ENCODE data around the gene TBC1D3B. TPM values are rescaled to one million over a fixed set of nuclear protein-coding genes. Genes with fewer than 3 reads are reported as not detected.
"Not testable (repeated sequence)": the region's sequence is repeated elsewhere in the genome, so short reads cannot be mapped to it uniquely, and the experiment has no call there.

Gene TBC1D3B
- total RNA-seq, 2 donors from 2014 or later, result not detected

DNA sequence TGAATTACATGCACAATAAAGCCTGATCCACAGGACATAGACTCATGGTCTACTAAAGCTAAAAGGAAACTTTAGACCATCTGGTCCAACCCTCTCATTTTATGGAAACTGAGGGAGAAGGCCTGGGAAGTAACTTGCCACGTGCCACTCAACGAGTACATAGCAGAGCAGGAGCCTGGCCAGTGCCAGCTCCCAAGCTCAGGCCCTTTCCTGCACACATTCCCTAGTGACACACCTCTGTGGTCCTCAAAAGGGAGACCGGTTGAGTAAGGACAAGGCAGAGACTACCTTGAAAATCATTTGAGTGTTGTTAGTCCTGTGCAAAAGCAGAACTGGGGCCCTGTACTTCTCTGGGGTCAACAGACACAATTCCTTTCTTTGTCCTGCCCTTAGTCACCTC, 37.3 kb upstream of the TBC1D3B start:
- Histone ChIP-seq H3K4me3 (no peak overlapping the region), H3K36me3 (replicated peaks in 1 of 2; ENCODE audit: insufficient read depth in 1 of 2, low read depth in 2 of 2) (no peaks in the 10 kb centered on the region), H3K9me3 (no peaks in the 10 kb centered on the region), H3K27me3 (no peaks in the 10 kb centered on the region), H3K27ac (no peak overlapping the region), H3K4me1 (no peaks in the 10 kb centered on the region)
- intact Hi-C loops (cut with DNase I), result no loop called here
- WGBS, 2 donors, result 43 to 57% methylated on average over 3 of the region's 3 CpGs
- TF ChIP-seq, protein P1, sequence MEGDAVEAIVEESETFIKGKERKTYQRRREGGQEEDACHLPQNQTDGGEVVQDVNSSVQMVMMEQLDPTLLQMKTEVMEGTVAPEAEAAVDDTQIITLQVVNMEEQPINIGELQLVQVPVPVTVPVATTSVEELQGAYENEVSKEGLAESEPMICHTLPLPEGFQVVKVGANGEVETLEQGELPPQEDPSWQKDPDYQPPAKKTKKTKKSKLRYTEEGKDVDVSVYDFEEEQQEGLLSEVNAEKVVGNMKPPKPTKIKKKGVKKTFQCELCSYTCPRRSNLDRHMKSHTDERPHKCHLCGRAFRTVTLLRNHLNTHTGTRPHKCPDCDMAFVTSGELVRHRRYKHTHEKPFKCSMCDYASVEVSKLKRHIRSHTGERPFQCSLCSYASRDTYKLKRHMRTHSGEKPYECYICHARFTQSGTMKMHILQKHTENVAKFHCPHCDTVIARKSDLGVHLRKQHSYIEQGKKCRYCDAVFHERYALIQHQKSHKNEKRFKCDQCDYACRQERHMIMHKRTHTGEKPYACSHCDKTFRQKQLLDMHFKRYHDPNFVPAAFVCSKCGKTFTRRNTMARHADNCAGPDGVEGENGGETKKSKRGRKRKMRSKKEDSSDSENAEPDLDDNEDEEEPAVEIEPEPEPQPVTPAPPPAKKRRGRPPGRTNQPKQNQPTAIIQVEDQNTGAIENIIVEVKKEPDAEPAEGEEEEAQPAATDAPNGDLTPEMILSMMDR (IDR thresholded peaks at IDR 0.05), result no peak
- no peak for TF ChIP-seq POLR2A (IDR thresholded peaks at IDR 0.05)
- DNase-seq (no peak), ATAC-seq (no peak)

DNA sequence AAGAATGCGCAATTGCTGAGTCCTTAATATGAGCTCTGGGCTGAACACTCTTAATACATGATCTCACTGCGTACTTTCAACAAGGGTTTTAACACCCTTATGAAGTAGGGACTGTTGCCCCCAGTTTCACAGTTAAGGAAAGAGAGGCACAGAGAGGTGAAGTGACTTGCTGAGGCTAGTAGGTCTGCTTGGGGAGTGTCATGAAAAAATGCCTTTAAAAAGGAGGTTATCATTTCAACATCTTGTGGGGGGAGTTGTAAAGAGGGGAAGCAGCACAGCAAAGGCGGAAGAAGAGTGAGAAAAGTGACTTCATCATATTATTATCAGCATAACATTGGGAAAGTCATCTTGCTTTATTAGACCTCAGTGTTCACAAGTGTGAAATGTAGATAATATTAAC, 36.5 kb upstream of the TBC1D3B start:
- intact Hi-C loops (cut with DNase I), result no loop called here
- H3K9me3 ChIP-seq, result no peaks in the 10 kb centered on the region
- TF ChIP-seq POLR2A (IDR thresholded peaks at IDR 0.05), result no peak
- TF ChIP-seq, protein P1 (IDR thresholded peaks at IDR 0.05), result no peak
- no peaks in the 10 kb centered on the region for H3K4me1 ChIP-seq
- DNase-seq (no peak), ATAC-seq (no peak)
- H3K27ac ChIP-seq, result no peak overlapping the region
- H3K27me3 ChIP-seq, result no peaks in the 10 kb centered on the region
- no peak overlapping the region for H3K4me3 ChIP-seq
- H3K36me3 ChIP-seq (replicated peaks in 1 of 2; ENCODE audit: insufficient read depth in 1 of 2, low read depth in 2 of 2), result no peaks in the 10 kb centered on the region
- 74 to 77% methylated on average over 3 of the region's 3 CpGs for WGBS, 2 donors

DNA sequence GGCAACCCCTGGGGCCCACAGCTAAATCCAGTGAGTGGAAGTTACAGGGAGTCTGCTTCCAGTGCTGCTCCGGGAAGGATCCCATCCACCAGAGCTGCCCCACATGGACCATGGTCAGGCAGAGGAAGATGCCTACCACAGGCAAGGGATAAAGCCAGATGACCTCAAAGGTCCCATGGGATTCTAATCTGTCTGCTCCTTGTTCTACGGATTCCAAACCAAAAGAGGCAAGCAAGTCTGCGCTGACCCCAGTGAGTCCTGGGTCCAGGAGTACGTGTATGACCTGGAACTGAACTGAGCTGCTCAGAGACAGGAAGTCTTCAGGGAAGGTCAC, 35.8 kb upstream of the TBC1D3B start:
- Histone ChIP-seq H3K36me3 (replicated peaks in 1 of 2; ENCODE audit: insufficient read depth in 1 of 2, low read depth in 2 of 2) (no peaks in the 10 kb centered on the region), H3K4me3 (no peak overlapping the region), H3K9me3 (no peaks in the 10 kb centered on the region), H3K27me3 (no peaks in the 10 kb centered on the region), H3K4me1 (no peaks in the 10 kb centered on the region), H3K27ac (no peak overlapping the region)
- DNase-seq (no peak), ATAC-seq (no peak)
- intact Hi-C loops (cut with DNase I), result no loop called here
- TF ChIP-seq POLR2A (IDR thresholded peaks at IDR 0.05), result no peak
- TF ChIP-seq, protein P1 (IDR thresholded peaks at IDR 0.05), result no peak
- WGBS, 2 donors, result 22 to 44% methylated on average over 4 of the region's 4 CpGs

DNA sequence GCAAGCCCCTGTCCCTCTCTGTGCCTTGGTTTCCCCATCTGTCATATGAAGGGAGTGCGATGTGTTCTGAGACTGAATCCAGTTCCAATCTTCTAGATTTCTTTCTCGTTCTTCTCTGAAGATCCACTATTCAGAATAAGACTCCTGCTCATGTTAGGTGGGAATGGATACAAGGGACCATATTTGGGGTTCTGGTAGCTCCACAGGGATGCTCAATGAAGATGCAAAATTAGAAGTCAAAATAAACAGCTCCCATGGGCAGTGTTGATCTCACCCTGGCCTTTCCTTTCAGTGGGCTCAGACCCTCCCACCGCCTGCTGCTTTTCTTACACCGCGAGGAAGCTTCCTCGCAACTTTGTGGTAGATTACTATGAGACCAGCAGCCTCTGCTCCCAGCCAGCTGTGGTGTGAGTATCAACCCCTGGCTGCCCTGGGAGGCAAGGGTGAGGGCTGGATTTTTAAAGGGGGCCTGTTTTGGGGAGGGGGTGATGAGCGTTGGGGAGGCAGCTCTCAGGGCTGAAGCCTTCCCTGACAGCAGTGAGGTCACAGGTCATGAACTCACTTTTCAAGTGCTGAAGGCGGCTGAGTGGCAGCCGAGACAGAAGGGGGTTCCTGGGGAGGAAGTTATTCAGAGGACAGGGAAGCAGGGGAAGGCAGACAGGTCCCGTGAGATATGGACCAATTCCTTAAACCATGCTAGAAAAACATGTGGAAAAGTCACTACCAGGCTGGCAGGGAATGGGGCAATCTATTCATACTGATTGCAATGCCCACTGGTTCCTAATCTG, 35.2 kb upstream of the TBC1D3B start:
- WGBS, 2 donors, result 41 to 52% methylated on average over 10 of the region's 10 CpGs
- ATAC-seq; H3K4me3 ChIP-seq; H3K36me3 ChIP-seq (replicated peaks in 1 of 2; ENCODE audit: insufficient read depth in 1 of 2, low read depth in 2 of 2); intact Hi-C loops (cut with DNase I); H3K27me3 ChIP-seq; H3K27ac ChIP-seq; H3K9me3 ChIP-seq; DNase-seq; H3K4me1 ChIP-seq: not testable (repeated sequence)

DNA sequence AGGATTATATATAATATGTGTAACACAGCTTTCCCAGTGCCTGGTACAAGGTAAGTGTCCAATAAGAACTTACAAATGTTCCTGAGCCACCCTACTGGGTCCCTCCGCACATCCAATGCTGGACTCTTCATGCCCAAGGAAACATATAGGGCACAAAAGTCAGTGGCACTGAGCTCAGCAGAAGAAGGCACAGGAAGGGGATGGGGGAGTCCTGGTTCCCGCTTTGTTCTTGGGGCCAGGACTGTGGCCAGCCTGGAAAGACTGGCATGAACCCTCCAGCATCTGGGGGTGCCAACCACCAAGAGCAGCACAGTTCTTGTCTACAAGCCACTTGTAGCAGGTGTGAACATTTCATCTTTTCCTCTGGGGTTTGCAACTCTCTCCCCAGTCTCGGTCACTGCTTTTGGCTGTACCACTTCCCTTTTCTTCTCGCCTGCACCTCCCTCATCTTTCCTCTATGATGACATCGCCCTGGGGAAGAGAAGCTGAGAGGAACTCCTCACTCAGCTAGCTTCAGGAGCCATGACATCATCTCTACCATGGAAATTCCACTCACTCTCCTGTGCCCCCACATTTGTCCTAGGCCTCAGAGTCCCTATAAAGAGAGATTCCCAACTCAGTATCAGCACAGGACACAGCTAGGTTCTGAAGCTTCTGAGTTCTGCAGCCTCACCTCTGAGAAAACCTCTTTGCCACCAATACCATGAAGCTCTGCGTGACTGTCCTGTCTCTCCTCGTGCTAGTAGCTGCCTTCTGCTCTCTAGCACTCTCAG, 34.2 kb upstream of the TBC1D3B start, which contains the start of gene CCL4L2:
Gene CCL4L2 (plus strand): TSS at position 625 of the 773 bp plus-strand sequence.
- H3K4me1 ChIP-seq; H3K27ac ChIP-seq; H3K9me3 ChIP-seq; ATAC-seq; intact Hi-C loops (cut with DNase I); H3K4me3 ChIP-seq; H3K27me3 ChIP-seq; DNase-seq; H3K36me3 ChIP-seq (replicated peaks in 1 of 2; ENCODE audit: insufficient read depth in 1 of 2, low read depth in 2 of 2): not testable (repeated sequence)
- 59 to 72% methylated on average over 7 of the region's 7 CpGs for WGBS, 2 donors

Data from body of pancreas (tissue), 4 donors.